ENCODE measurements around the gene RPS6KA5.

The RPS6KA5 gene

DNA sequence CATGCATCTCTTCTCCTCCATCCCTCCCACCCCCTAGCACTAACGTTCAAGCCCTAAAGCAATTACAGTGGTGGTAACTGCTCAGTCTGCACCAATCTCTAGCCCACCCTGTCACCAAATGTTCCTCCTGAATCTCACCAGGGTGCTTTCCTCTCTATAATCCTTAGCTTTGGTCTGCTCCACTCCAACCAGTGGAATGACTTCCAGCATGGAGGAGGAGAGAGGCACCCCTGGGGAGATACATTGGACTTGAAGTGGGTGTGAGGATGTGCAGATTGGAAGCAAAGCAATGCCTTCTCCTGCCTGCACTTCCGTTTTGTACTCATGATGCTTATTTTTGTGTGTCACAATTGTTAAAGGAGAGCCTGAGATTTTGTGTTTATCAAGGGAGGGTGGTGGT is 24.1 kb upstream of the RPS6KA5 start:
- Mint-ChIP-seq H3K9me3 (no peaks in the 10 kb centered on the region), H3K4me1 (peaks cover 5 to 8% of the 10 kb centered on the region in 2 donors), H3K4me3 (no peak overlapping the region), H3K27me3 (no peaks in the 10 kb centered on the region), H3K27ac (no peak overlapping the region), H3K36me3 (peaks cover 0 to 7% of the 10 kb centered on the region in 2 donors)
- no peak for DNase-seq
- no peak for ATAC-seq (replicated peaks)

DNA sequence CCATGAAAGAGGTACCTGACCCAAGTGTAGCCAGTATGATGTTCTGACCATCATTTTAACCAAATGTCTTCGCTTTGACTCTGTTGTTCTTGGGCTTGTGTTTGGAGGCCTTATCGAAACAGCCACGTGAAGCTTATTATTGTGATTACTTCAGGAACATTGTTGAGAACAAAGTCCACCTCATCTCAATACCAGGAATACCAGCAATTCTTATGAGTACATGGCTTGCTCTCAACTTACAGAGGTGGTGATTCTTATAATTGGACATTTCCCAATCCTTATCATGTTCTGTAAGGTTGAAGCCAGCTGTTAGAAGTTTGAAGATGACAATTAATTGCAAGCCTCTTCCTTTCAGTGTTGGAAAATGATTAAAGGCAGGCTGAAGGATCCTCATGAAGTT is 21.8 kb upstream of the RPS6KA5 start:
- ATAC-seq (replicated peaks) (no peak), DNase-seq (no peak)
- Mint-ChIP-seq H3K27me3 (no peaks in the 10 kb centered on the region), H3K36me3 (peaks cover 0 to 4% of the 10 kb centered on the region in 2 donors), H3K27ac (no peak overlapping the region), H3K4me3 (no peak overlapping the region), H3K4me1 (peaks cover 6 to 13% of the 10 kb centered on the region in 2 donors), H3K9me3 (no peaks in the 10 kb centered on the region)

DNA sequence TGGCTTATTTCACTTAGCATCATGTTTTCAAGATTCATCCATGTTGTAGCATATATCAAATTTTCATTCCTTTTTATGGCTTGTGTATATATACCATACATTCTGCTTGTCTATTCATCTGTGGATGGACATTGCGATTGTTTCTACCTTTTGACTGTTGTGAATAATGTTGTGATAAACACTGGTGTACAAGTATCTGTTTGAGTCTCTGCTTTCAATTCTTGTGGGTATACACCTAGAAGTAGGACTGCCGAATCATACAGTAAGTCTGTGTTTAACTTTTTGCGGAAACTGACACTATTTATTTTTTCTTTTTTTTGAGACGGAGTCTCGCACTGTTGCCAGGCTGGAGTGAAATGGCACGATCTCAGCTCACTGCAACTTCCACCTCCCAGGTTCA is 19.6 kb upstream of the RPS6KA5 start:
- no peaks in the 10 kb centered on the region for H3K27me3 Mint-ChIP-seq
- no peak overlapping the region for H3K4me3 Mint-ChIP-seq
- DNase-seq (no peak), ATAC-seq (replicated peaks) (no peak)
- peaks cover 0 to 4% of the 10 kb centered on the region in 2 donors for H3K36me3 Mint-ChIP-seq
- H3K27ac Mint-ChIP-seq, result no peak overlapping the region
- H3K9me3 Mint-ChIP-seq, result no peaks in the 10 kb centered on the region
- peaks cover 6 to 7% of the 10 kb centered on the region in 2 donors for H3K4me1 Mint-ChIP-seq

DNA sequence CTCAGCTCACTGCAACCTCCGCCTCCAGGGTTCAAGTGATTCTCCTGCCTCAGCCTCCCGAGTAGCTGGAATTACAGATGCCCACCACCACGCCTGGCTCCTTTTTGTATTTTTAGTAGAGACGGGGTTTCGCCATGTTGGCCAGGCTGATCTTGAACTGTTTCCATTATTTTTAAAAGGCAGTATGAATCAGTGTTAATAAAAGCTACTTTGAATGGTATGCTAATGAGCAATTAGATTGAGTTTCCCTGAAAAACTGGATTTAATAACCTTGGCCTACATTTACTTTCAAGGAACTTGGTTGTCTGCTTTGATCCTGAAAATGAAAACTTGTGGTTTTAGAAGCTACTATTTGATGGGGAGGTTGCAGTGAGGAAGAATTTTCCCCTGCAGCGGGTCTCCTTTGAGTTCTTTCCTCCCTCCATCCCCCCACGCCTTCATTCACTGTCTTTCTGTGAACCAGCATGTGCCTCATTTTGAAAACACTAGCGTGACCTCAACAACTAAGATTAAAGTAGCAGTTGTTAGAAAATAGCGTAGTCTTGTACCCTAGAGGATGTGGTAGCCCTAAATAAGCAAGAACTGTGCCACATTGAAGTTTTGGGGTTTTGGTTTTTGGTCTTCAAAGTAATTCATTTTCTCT is 17.8 kb upstream of the RPS6KA5 start:
- DNase-seq (no peak), ATAC-seq (replicated peaks) (peak; percentile 76 to 84)
- no peaks in the 10 kb centered on the region for H3K9me3 Mint-ChIP-seq
- H3K27ac Mint-ChIP-seq, result peak overlapping the region; percentile 20
- H3K4me3 Mint-ChIP-seq, result peak overlapping the region in 1 of 2 donors; percentile 22
- peaks cover 0 to 4% of the 10 kb centered on the region in 2 donors for H3K36me3 Mint-ChIP-seq
- H3K4me1 Mint-ChIP-seq, result peaks cover 6 to 7% of the 10 kb centered on the region in 2 donors
- no peaks in the 10 kb centered on the region for H3K27me3 Mint-ChIP-seq

DNA sequence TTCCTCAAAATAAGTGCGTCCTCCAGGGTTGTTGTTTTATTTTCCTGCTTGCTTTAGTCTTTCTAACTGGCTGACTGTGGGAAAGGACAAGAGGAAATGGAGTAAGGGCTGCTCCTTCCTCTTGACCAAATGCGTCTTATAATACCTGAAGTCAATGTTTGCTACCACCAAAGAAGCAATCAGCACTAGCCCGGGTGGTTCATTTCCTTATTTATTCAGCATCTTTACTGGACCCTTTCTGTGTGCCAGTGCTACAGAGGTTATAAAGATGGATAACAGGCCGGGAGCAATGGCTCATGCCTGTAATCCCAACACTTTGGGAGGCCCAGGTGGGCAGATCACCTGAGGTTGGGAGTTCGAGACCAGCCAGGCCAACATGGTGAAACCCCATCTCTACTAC is 15.1 kb upstream of the RPS6KA5 start:
- no peak overlapping the region for H3K4me3 Mint-ChIP-seq
- DNase-seq, result no peak
- peaks cover 7% of the 10 kb centered on the region in 2 donors for H3K4me1 Mint-ChIP-seq
- H3K9me3 Mint-ChIP-seq, result peaks cover 0 to 2% of the 10 kb centered on the region in 2 donors
- ATAC-seq (replicated peaks), result no peak
- no peak overlapping the region for H3K27ac Mint-ChIP-seq
- peaks cover 0 to 2% of the 10 kb centered on the region in 2 donors for H3K36me3 Mint-ChIP-seq
- no peaks in the 10 kb centered on the region for H3K27me3 Mint-ChIP-seq

DNA sequence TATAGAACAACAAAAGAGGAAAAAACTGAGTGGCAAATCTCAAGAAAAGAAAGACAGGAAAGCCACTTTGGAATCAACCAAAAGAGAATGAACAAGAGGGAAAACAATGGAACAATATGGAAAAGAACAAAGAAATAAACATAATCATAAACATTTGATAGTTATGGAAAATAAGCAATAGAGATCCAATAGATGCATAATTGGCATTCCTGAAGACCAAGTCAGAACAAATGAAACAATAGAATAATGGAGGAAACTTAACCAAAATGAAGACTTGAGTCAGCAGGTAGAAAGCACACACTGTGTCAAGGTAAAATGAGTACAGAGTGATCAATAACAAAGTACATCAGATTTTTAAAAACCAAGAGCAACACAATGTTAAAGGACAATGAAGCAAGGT is 10.1 kb upstream of the RPS6KA5 start:
- Mint-ChIP-seq H3K36me3 (peaks cover 1 to 5% of the 10 kb centered on the region in 2 donors), H3K9me3 (peaks cover 1 to 5% of the 10 kb centered on the region in 2 donors), H3K4me1 (peaks cover 16 to 26% of the 10 kb centered on the region in 2 donors), H3K27ac (no peak overlapping the region), H3K4me3 (no peak overlapping the region), H3K27me3 (no peaks in the 10 kb centered on the region)
- DNase-seq, result no peak
- no peak for ATAC-seq (replicated peaks)

DNA sequence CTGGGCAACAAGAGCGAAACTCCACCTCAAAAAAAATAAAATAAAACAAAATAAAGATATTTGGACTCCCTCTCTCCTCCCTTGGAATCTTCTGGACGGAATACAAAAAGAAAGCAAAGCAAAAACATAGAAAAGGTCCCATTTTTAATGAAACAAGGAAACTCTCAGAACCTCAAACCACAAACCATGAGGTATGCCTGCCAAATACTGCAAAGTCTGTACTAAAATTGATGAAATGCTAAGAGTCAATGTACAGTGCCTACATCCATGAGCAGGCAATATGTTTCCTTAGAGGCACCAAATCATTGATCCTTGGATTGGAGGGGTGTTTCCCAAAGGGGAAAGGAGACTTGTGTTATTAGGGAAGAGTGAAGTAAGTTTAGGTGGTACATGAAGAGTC is 8.2 kb upstream of the RPS6KA5 start:
- peaks cover 2 to 8% of the 10 kb centered on the region in 2 donors for H3K9me3 Mint-ChIP-seq
- H3K4me1 Mint-ChIP-seq, result peaks cover 22 to 31% of the 10 kb centered on the region in 2 donors
- no peak for ATAC-seq (replicated peaks)
- H3K4me3 Mint-ChIP-seq, result no peak overlapping the region
- H3K27ac Mint-ChIP-seq, result no peak overlapping the region
- H3K27me3 Mint-ChIP-seq, result no peaks in the 10 kb centered on the region
- H3K36me3 Mint-ChIP-seq, result peaks cover 4 to 5% of the 10 kb centered on the region in 2 donors
- no peak for DNase-seq

DNA sequence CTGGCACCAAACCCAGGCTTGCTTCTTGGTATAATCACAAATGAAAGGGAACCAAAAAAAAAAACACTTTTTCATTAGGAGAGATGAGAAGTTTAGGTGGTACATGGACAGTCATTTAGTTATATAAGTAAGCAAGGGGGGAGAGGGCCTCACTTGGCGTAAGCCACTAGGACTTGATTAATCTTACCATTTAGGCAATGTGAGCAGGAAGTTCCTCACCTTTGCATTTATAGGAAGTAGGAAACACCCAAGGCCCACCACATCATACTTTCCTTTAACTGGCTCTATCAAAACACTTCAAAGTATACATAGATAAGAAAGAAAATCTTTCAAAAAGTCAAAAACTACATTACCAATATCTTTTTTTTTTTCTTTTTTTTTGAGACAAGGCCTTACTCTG is 6.7 kb upstream of the RPS6KA5 start:
- peaks cover 26 to 41% of the 10 kb centered on the region in 2 donors for H3K4me1 Mint-ChIP-seq
- H3K27ac Mint-ChIP-seq, result peak overlapping the region; percentile 67
- H3K4me3 Mint-ChIP-seq, result no peak overlapping the region
- H3K27me3 Mint-ChIP-seq, result no peaks in the 10 kb centered on the region
- DNase-seq (no peak), ATAC-seq (replicated peaks) (peak; percentile 64 to 73)
- peaks cover 7 to 11% of the 10 kb centered on the region in 2 donors for H3K9me3 Mint-ChIP-seq
- H3K36me3 Mint-ChIP-seq, result peaks cover 5 to 7% of the 10 kb centered on the region in 2 donors

DNA sequence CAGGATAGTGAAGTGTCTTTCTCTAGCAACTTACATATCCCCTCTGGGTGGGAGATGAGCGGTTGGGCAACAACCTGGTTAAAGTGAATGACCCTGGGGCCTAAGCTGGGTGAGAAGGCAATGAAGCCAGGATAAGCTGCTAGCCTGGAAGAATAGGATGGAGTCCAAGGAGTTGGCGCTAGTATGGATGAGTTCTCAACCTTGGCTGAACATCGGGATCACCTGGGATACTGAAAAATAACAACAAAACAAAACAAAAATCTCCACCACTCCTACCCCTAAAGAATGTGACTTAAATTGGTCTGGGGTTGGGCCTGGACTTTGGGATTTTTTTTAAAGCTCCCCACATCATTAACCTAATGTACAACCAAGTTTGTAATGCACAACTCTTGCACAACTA is 4.8 kb upstream of the RPS6KA5 start:
- Mint-ChIP-seq H3K4me3 (no peak overlapping the region), H3K4me1 (peaks cover 24 to 41% of the 10 kb centered on the region in 2 donors), H3K27ac (peak overlapping the region; percentile 38), H3K36me3 (peaks cover under 1 to 6% of the 10 kb centered on the region in 2 donors), H3K27me3 (no peaks in the 10 kb centered on the region), H3K9me3 (peaks cover 5 to 7% of the 10 kb centered on the region in 2 donors)
- ATAC-seq (replicated peaks), result no peak
- no peak for DNase-seq

DNA sequence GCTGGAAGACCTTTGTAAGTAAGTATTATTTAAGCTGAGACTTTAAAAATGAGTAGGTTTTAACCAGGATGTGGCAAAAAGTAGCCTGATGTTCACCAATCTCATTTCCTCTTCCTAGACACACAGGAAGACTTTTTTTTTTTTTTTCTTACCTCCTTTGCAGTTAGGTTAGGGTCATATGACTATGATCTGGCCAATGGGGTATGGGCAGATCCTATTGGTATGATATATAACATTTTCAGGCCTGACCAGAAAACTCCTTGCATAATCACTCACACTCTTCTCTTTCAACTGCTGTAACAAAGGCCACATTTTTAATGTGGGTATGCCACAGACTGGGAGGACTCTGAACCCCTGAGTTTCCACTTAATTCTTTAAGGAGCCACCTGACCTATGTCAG is 2.7 kb upstream of the RPS6KA5 start:
- peak; percentile 16 for DNase-seq

DNA sequence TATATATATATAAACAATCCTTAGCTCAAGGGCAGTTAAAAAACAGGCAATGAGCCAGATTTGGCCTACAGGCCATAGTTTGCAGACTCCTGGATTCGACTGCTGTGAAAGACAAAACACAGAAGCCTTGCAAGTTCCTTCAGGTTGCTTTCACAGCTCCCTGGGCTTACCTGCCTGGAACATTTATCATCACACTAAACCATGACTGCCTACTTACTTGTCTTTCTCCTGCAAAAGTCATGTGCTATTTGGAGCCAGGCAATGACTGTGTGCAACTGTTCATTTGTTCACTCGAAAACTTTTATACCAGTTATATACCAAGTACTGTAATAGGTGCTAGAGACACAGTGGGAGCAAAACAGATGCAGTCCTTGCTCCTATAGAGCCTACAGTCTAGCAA is 2.2 kb upstream of the RPS6KA5 start:
- Mint-ChIP-seq H3K27ac (no peak overlapping the region), H3K27me3 (no peaks in the 10 kb centered on the region), H3K36me3 (peaks cover 0 to 6% of the 10 kb centered on the region in 2 donors), H3K4me3 (no peak overlapping the region), H3K9me3 (peaks cover 5 to 6% of the 10 kb centered on the region in 2 donors), H3K4me1 (peaks cover 19 to 39% of the 10 kb centered on the region in 2 donors)
- ATAC-seq (replicated peaks), result no peak
- no peak for DNase-seq

More for the DNA sequence above, 2.7 kb upstream of the RPS6KA5 start:
- H3K4me1 Mint-ChIP-seq, result peaks cover 22 to 44% of the 10 kb centered on the region in 2 donors
- H3K9me3 Mint-ChIP-seq, result peaks cover 5 to 6% of the 10 kb centered on the region in 2 donors
- H3K27me3 Mint-ChIP-seq, result no peaks in the 10 kb centered on the region
- peak overlapping the region; percentile 43 for H3K27ac Mint-ChIP-seq
- peak in 1 of 2 donors; percentile 6 for ATAC-seq (replicated peaks)
- H3K4me3 Mint-ChIP-seq, result no peak overlapping the region
- H3K36me3 Mint-ChIP-seq, result peaks cover 0 to 6% of the 10 kb centered on the region in 2 donors

DNA sequence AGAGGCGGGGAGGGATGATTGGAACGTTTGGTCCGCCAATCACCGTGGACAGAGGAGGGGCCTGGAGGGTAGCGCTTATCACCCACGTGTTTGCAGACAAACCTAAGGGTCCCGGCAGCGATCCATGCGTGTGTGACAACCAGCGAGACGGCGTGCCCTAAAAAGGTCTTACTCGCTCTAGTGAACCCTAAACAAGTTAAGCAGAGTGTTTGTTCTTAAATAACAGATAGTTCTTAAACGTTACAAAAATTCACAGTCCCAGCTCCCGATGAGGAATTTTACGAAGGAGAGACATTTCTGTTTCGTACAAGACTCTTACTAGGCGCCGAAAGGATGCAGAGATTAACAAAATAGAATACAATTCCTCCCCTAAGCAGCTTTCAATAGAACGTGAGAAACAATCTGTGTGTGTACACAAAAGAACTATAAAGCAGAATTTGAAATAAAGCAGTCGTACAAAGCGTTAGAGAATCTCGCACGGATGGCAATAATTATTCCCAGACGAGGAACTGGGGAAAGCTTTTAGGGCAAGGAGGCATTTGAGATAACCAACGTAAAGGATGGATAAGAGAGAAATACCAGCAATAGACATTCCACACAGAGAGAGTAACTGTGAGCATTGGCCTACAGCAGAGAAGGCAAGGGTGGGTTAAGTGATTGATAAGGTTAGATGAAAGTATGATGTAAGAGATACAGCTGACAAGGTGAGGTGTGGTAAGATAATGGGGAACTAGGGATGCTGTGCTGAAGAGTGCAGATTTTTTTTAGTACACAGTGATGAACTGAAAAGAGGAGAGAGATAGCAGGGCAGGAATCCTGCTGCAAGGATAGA is 831 bp upstream of the RPS6KA5 start:
- peaks cover 0 to 6% of the 10 kb centered on the region in 2 donors for H3K36me3 Mint-ChIP-seq
- H3K27ac Mint-ChIP-seq, result no peak overlapping the region
- peaks cover 5 to 6% of the 10 kb centered on the region in 2 donors for H3K9me3 Mint-ChIP-seq
- H3K4me3 Mint-ChIP-seq, result no peak overlapping the region
- H3K4me1 Mint-ChIP-seq, result peaks cover 14 to 26% of the 10 kb centered on the region in 2 donors
- no peak for DNase-seq
- ATAC-seq (replicated peaks), result no peak
- no peaks in the 10 kb centered on the region for H3K27me3 Mint-ChIP-seq

DNA sequence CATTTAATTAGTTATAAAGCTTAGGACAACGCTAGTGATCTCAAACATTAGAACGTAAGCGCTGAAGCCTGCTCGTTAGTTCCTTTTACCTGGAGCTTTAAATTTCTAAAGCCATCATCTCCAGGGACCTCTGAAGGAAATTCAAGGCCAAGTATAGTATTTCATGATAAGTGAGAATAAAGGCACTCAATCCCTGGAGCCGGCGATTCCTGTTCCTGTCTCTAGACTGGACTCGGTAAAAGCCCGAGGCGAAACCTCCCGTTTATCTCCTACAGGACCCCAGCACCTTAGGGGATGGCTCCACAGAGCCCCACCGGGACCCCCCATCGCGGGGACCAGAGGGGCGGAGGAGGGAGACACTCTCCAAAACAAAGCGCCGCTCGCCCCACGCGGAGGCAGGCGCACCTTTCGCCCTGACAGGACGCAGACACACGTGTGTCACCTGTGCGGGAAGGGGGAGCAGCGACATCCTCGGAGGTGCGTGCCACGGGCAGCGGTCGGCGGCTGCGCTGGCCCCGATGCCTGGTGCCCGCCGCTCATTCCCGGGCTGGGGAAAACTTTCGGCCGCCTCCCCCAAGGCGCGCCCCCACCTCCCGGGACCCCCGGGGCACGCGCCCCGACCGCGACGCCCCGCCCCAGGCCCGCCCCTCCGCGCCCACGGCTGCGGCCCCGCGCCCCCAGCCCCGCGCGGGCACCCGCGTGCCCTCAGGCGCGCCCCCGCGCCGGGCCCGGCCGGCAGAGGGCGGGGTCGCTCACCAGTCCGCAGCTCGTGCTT is 678 bp downstream of the RPS6KA5 start:
- peaks cover 12 to 26% of the 10 kb centered on the region in 2 donors for H3K4me1 Mint-ChIP-seq
- H3K36me3 Mint-ChIP-seq, result peaks cover 0 to 5% of the 10 kb centered on the region in 2 donors
- DNase-seq (peak; percentile 44), ATAC-seq (replicated peaks) (peak; percentile 35 to 45)
- H3K27ac Mint-ChIP-seq, result peak overlapping the region; percentile 85
- peaks cover 5 to 6% of the 10 kb centered on the region in 2 donors for H3K9me3 Mint-ChIP-seq
- peak overlapping the region; percentile 86 to 93 for H3K4me3 Mint-ChIP-seq
- no peaks in the 10 kb centered on the region for H3K27me3 Mint-ChIP-seq

DNA sequence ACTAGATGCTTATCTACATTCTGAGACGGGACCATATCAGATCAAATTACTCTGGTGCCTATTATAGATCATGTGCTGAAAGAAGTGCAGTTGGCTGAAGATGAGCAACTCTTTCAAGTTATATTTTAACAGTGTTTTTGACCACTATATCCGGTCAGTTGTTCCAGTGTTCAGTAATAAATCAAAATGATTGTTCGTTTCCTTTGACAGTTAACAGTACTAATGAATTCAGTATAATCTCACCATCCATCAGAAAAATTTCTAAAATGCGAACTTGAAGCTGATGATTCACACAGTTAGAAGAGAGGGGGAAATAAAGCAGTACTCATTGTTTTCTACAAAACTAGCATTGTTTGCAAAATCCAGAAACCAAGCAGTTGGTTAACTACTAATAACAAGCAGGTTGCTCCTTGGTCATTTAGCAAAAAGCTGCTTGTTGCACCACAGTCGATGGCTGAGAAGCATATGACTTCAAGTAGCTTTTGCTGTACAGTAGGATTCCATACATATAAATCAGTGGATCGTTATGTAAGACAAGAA is 2.3 kb downstream of the RPS6KA5 start:
- H3K27ac Mint-ChIP-seq, result no peak overlapping the region

More for the DNA sequence above, 2.3 kb downstream of the RPS6KA5 start:
- no peak for ATAC-seq (replicated peaks)
- DNase-seq, result no peak
- H3K36me3 Mint-ChIP-seq, result no peaks in the 10 kb centered on the region
- no peak overlapping the region for H3K4me3 Mint-ChIP-seq
- no peaks in the 10 kb centered on the region for H3K9me3 Mint-ChIP-seq
- H3K27me3 Mint-ChIP-seq, result no peaks in the 10 kb centered on the region
- peaks cover 9 to 16% of the 10 kb centered on the region in 2 donors for H3K4me1 Mint-ChIP-seq
